Thyroid gland (tissue), 4 donors: ENCODE data around the gene VCP. TPM values are rescaled to one million over a fixed set of nuclear protein-coding genes. Genes with fewer than 3 reads are reported as not detected.
A peak's percentile ranks its signal among the peaks of the same experiment; 100 is the strongest.

ENCODE experiments used
- DNase-seq, 2 donors: peaks; one replicate each; pipeline ENCODE4 v3.0.0-alpha.2; 2019
- H3K27ac ChIP-seq, 3 donors: fragments of 200-600 bp; sonication (generic); 1 replicate in 2 of 3; 2 replicates in 1 of 3; pipeline ENCODE4 v1.5.1; 2016 to 2019; ENCODE audit warnings: mild to moderate bottlenecking in 1 of 3, moderate library complexity in 1 of 3
- H3K27me3 ChIP-seq: fragments of 200-600 bp; sonication (generic); one replicate; pipeline ENCODE4 v1.5.1; 2019
- H3K36me3 ChIP-seq, 2 donors: fragments of 200-600 bp; sonication (generic); one replicate each; pipeline ENCODE4 v1.5.1; 2016 to 2019
- H3K4me1 ChIP-seq, 2 donors: fragments of 200-600 bp; sonication (generic); one replicate each; pipeline ENCODE4 v1.5.1; 2017 to 2019
- H3K4me3 ChIP-seq, 3 donors: fragments of 200-600 bp; sonication (generic); replicated peaks in 1 of 3; 1 replicate in 2 of 3; 2 replicates in 1 of 3; pipeline ENCODE4 v1.5.1; 2016; ENCODE audit warnings: mild to moderate bottlenecking in 1 of 3
- H3K9me3 ChIP-seq: fragments of 200-600 bp; sonication (generic); one replicate; pipeline ENCODE4 v1.5.1; 2017
- POLR2A ChIP-seq, 2 donors: fragments of 450-650 bp; IDR thresholded peaks; one replicate each; pipeline ENCODE4 v1.6.1; 2017; ENCODE audit warnings: antibody characterized with exemption in 2 of 2, mild to moderate bottlenecking in 2 of 2, moderate library complexity in 1 of 2
- WGBS, 2 donors: methylation state at CpG; one replicate each; pipeline ENCODE4 v1.1.5; 2017; 5-methylcytosine and 5-hydroxymethylcytosine counted together
- intact Hi-C: fragments of 100-400 bp; cut with DNase I; formaldehyde crosslinking; loops from one replicate; pipeline ENCODE4 v1.15.1; 2023
- total RNA-seq, 4 donors: library from RNA; depleted of rRNA; stranded (reverse); fragments of >200 nt; gene quantifications; one replicate each; pipeline ENCODE4 v1.2.3, GENCODE V29; 2016
- TF ChIP-seq, protein P1 (sequence below), 6 experiments: fragments of 200-600 bp in 3 of 6; fragments of 450-650 bp in 3 of 6; sonication (generic) in 3 of 6; IDR thresholded peaks; one replicate each; pipeline ENCODE4 v1.5.1; 2016 to 2019; ENCODE audit warnings: antibody characterized with exemption in 6 of 6, mild to moderate bottlenecking in 2 of 6, inconsistent platforms in 1 of 6, moderate library complexity in 1 of 6

VCP gene
- total RNA-seq, 4 donors from 2014 or later, result 150 to 260 (median 233) TPM

DNA sequence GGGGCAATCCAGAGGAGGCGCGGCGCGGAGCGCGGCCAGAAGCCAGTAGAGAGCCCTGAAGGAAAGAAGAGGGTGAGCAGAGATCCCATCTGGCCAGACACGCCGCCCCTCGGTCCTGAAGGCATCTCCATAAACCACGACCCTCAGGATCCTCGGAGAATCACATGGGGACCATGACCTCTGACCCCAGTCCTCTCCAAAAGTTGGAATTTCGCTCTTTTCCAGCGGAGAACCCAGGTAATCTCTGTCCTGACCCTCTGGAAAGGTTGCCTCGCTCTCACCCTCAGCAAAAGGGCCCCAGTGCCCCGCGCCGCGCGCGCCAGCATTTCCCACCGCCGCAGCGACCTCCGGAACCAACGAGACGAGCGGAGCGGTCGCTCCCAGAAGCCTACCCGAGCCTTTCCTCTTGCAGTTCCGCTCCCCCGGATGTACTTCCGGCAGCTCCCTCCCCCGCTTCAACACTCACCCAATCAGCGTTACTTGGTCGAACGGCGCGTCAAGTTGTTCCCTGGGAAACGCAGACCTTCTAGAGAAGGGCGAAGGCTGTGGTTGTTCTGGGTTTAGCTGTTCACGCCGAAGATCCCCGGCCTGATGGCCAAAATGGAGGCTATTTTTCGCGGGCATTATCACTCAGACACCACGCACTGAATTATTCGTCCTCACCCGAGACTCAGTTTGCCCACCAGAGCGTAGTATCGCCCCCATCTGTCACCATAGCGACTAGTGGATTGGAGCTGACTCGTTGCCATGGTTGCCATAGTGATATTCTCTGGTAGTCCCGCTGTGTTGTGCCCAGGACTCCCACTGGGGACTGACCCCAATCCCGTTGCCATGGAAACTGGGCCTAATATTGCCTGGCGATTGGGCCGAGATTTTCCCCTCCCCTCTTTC lies 30.6 kb upstream of the VCP start, which contains the start of gene STOML2:
TSS of gene STOML2 (minus strand) at position 363 of the 891 bp plus-strand sequence. CDS start at position 326, 37 bp downstream.
- TF ChIP-seq, protein P1, sequence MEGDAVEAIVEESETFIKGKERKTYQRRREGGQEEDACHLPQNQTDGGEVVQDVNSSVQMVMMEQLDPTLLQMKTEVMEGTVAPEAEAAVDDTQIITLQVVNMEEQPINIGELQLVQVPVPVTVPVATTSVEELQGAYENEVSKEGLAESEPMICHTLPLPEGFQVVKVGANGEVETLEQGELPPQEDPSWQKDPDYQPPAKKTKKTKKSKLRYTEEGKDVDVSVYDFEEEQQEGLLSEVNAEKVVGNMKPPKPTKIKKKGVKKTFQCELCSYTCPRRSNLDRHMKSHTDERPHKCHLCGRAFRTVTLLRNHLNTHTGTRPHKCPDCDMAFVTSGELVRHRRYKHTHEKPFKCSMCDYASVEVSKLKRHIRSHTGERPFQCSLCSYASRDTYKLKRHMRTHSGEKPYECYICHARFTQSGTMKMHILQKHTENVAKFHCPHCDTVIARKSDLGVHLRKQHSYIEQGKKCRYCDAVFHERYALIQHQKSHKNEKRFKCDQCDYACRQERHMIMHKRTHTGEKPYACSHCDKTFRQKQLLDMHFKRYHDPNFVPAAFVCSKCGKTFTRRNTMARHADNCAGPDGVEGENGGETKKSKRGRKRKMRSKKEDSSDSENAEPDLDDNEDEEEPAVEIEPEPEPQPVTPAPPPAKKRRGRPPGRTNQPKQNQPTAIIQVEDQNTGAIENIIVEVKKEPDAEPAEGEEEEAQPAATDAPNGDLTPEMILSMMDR (IDR thresholded peaks at IDR 0.05), result no peak
- TF ChIP-seq POLR2A (IDR thresholded peaks at IDR 0.05), result peak in 1 of 2 donors; percentile 74
- H3K36me3 ChIP-seq, result peaks cover 44 to 48% of the 10 kb centered on the region in 2 donors
- DNase-seq, result peak; percentile 97
- WGBS, 2 donors, result 1 to 2% methylated on average over 45 to 55 of the region's 57 CpGs
- intact Hi-C loops, result no loop called here
- peak within 1 kb of the TSS; percentile 61 to 86 (median 72) for H3K27ac ChIP-seq
- H3K27me3 ChIP-seq, result no peaks in the 10 kb centered on the region
- H3K4me1 ChIP-seq, result peaks cover 14 to 16% of the 10 kb centered on the region in 2 donors
- H3K9me3 ChIP-seq, result no peaks in the 10 kb centered on the region
- peak within 1 kb of the TSS in 2 of 3 donors; percentile 51 to 60 for H3K4me3 ChIP-seq

DNA sequence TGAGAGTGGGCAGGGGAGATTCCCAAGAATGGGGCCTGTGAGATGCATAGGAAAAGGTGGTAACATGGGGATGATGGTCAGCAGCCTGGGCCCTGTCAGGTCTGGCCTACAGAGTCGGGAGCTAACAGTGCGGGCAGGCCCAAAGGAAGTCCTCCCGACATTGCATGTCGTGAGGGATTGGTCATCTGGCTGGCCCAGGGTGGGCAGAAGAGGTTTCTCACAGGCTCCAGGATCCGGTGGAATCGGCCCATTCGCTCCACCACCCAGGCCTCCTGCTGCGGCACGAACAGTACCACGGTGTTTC lies 30.0 kb upstream of the VCP start:
- Histone ChIP-seq H3K9me3 (no peaks in the 10 kb centered on the region), H3K4me1 (peaks cover 14 to 16% of the 10 kb centered on the region in 2 donors), H3K36me3 (peaks cover 38 to 43% of the 10 kb centered on the region in 2 donors), H3K27me3 (no peaks in the 10 kb centered on the region), H3K4me3 (peak overlapping the region in 2 of 3 donors; percentile 51 to 60), H3K27ac (peak overlapping the region in 2 of 3 donors; percentile 72 to 86)
- no peak for DNase-seq
- intact Hi-C loops, result no loop called here
- no peak for TF ChIP-seq POLR2A (IDR thresholded peaks at IDR 0.05)
- TF ChIP-seq, protein P1 (IDR thresholded peaks at IDR 0.05), result no peak
- WGBS, 2 donors, result 0 to 3% methylated on average over 8 to 10 of the region's 10 CpGs

DNA sequence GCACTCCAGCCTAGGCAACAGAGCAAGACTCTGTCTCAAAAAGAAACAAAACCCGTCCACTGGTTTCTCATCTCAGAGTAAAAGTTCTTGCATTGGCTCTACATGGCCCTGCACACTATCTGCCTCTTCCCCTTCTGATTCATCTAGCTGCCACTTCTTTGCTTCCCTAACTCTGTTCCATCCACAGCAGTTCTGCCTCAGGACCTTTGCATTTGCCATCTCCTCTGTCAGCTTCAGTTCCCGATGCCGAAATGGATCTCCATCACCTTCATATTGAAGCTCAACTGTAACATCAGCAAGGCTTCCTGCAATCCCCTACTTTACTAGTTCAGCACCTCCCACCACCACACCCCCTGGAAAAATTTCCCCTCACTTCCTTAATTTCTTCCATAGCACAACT lies 25.1 kb upstream of the VCP start:
- DNase-seq, result no peak
- Histone ChIP-seq H3K27ac (no peak overlapping the region), H3K4me3 (no peak overlapping the region), H3K27me3 (no peaks in the 10 kb centered on the region), H3K36me3 (peaks cover 10 to 22% of the 10 kb centered on the region in 2 donors), H3K4me1 (peaks cover 12 to 19% of the 10 kb centered on the region in 2 donors), H3K9me3 (no peaks in the 10 kb centered on the region)
- WGBS, 2 donors, result 86 to 92% methylated on average over 3 of the region's 3 CpGs
- TF ChIP-seq, protein P1 (IDR thresholded peaks at IDR 0.05), result no peak
- intact Hi-C loops, result no loop called here

DNA sequence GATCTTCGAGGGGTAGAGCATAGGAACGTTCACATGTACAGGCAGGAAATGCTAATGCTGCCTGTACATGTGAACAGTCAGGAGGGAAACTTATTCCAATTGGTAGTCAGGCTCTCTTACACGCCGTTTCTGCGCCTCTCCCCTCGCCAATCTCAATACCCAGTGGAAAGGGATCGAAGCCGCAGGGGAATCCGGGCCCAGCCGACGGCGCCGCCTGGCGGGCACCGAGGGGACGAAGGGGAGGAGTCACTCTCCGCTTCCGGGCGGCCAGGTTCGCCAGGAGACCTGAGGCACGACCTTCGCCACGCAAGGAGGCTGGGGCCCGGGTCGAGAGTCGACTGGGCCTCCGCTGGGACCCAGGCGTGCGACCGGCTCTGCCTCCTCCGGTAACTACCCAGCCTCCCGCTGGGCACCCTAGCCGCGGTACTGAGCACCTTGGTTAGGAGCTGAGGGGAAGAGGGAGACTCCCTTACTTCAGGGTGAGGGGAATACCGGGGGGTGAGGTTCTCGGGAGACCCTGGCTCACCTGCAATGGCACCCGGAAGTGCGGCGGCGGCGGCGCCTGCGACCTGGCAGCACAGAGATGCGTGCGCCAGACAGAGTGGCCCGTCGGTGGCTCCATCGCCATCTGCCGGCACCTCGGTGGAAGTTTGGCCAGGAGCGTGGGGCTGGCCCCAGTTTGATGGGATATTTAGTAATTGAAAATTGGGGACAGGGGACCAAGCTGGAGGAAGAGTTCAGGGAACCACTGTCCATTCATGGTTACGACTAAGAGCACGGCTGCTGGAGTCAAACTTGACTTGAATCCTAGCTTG lies 23.8 kb upstream of the VCP start, which contains the start of gene PIGO:
TSS of gene PIGO (minus strand) at position 557 of the 815 bp plus-strand sequence. CDS start 1,026 bp downstream, outside the sequence.
- 0% methylated on average over 24 to 32 of the region's 53 CpGs for WGBS, 2 donors
- Histone ChIP-seq H3K4me1 (peaks cover 4 to 9% of the 10 kb centered on the region in 2 donors), H3K4me3 (peak within 1 kb of the TSS; percentile 71 to 92 (median 87)), H3K27ac (peak within 1 kb of the TSS; percentile 94 to 97 (median 95)), H3K9me3 (no peaks in the 10 kb centered on the region), H3K27me3 (no peaks in the 10 kb centered on the region), H3K36me3 (peaks cover 24 to 35% of the 10 kb centered on the region in 2 donors)
- TF ChIP-seq POLR2A (IDR thresholded peaks at IDR 0.05), result peak; percentile 6 to 65
- TF ChIP-seq, protein P1 (IDR thresholded peaks at IDR 0.05), result peak; percentile 61 to 79 (median 65)
- peak; percentile 91 for DNase-seq
- intact Hi-C loops, result no loop called here
